IMR-90 (cell line): ENCODE results near the gene CD248. TPM values are rescaled to one million over a fixed set of nuclear protein-coding genes. Genes with fewer than 3 reads are reported as not detected.
"Not testable (repeated sequence)": the region's sequence is repeated elsewhere in the genome, so short reads cannot be mapped to it uniquely, and the experiment has no call there.

Source experiments
- ATAC-seq: fragments of 200-7000 bp; cut with Tn5 transposase; 2 replicates; pipeline ENCODE4 v1.9.1; 2020; ENCODE audit warnings: low read depth, mild to moderate bottlenecking, moderate library complexity
- BruUV-seq: library from RNA; stranded (reverse); fragments of 400-500 nt; replicated peaks from 2 replicates; lab custom pipeline; 2021; lab: Mats Ljungman, UMichigan
- CTCF ChIA-PET: fragments of 300-600 bp; formaldehyde crosslinking; extraction: SDS; loops from one replicate; lab custom pipeline; 2021; ENCODE audit warnings: antibody characterized with exemption; lab: Yijun Ruan, JAX
- POLR2A ChIA-PET: fragments of 300-600 bp; sonication (Branson Sonifier 250); formaldehyde crosslinking; loops from one replicate; lab custom pipeline; 2022; ENCODE audit warnings: antibody characterized with exemption; ENCODE audit not compliant: unreplicated experiment; lab: Charles Lee
- DNase-seq: peaks from one replicate; pipeline ENCODE4 v3.0.0; 2013
- H2AFZ ChIP-seq: replicated peaks from 2 replicates; pipeline ENCODE3; 2013; ENCODE audit warnings: low read length, mild to moderate bottlenecking; ENCODE audit not compliant: poor library complexity
- H2AK5ac ChIP-seq: 2 replicates; pipeline ENCODE4 v1.6.1; 2013; ENCODE audit warnings: low read depth, low read length, inconsistent platforms
- H2AK9ac ChIP-seq: replicated peaks from 2 replicates; pipeline ENCODE3; 2013; ENCODE audit warnings: mild to moderate bottlenecking, low read depth, low read length, moderate library complexity; ENCODE audit not compliant: poor library complexity
- H2BK120ac ChIP-seq: 2 replicates; pipeline ENCODE4 v1.6.1; 2013; ENCODE audit warnings: low read depth, low read length, inconsistent platforms
- H2BK15ac ChIP-seq: 3 replicates; pipeline ENCODE4 v1.6.1; 2013; ENCODE audit warnings: low read depth, low read length, inconsistent platforms
- H2BK20ac ChIP-seq: 2 replicates; pipeline ENCODE4 v1.6.1; 2013; ENCODE audit warnings: low read depth, mild to moderate bottlenecking, inconsistent platforms, low read length, moderate library complexity
- H2BK5ac ChIP-seq: 2 replicates; pipeline ENCODE4 v1.6.1; 2013; ENCODE audit warnings: mild to moderate bottlenecking, low read depth, low read length, inconsistent platforms; ENCODE audit not compliant: poor library complexity, severe bottlenecking
- H3K14ac ChIP-seq: replicated peaks from 2 replicates; pipeline ENCODE4 v1.6.1; 2013; ENCODE audit warnings: low read depth, low read length, inconsistent platforms
- H3K18ac ChIP-seq: 2 replicates; pipeline ENCODE4 v1.6.1; 2013; ENCODE audit warnings: low read depth, low read length, control low read depth
- H3K23ac ChIP-seq: 2 replicates; pipeline ENCODE4 v1.6.1; 2013; ENCODE audit warnings: low read depth, low read length, inconsistent platforms
- H3K27ac ChIP-seq: 2 replicates; pipeline ENCODE4 v1.5.1; 2013; ENCODE audit warnings: mild to moderate bottlenecking, control low read depth, low read length; ENCODE audit not compliant: insufficient read depth
- H3K27me3 ChIP-seq: 2 replicates; pipeline ENCODE4 v1.6.1; 2013; ENCODE audit warnings: low read length; ENCODE audit not compliant: control insufficient read depth, insufficient read depth
- H3K36me3 ChIP-seq: 2 replicates; pipeline ENCODE4 v1.6.1; 2013; ENCODE audit warnings: low read length, mixed read lengths; ENCODE audit not compliant: control insufficient read depth, insufficient read depth
- H3K4ac ChIP-seq: 2 replicates; pipeline ENCODE4 v1.6.1; 2013; ENCODE audit warnings: low read depth, low read length, inconsistent platforms
- H3K4me1 ChIP-seq: 2 replicates; pipeline ENCODE4 v1.6.1; 2013; ENCODE audit warnings: low read length, mixed read lengths; ENCODE audit not compliant: control insufficient read depth, insufficient read depth
- H3K4me2 ChIP-seq: 2 replicates; pipeline ENCODE4 v1.6.1; 2013; ENCODE audit warnings: low read depth, mild to moderate bottlenecking, control low read depth, low read length, moderate library complexity
- H3K4me3 ChIP-seq: 2 replicates; pipeline ENCODE4 v1.5.1; 2013; ENCODE audit warnings: low read depth, mild to moderate bottlenecking, control low read depth, low read length, moderate library complexity; ENCODE audit not compliant: insufficient read depth
- H3K56ac ChIP-seq: 2 replicates; pipeline ENCODE4 v1.6.1; 2013; ENCODE audit warnings: low read length, inconsistent platforms; ENCODE audit not compliant: insufficient read depth; ENCODE audit errors: extremely low read depth
- H3K79me1 ChIP-seq, 2 experiments: 2 replicates each; pipeline ENCODE4 v1.6.1; 2013; ENCODE audit warnings: low read length in 2 of 2, inconsistent platforms in 1 of 2, low read depth in 1 of 2
- H3K9ac ChIP-seq: 2 replicates; pipeline ENCODE4 v1.6.1; 2013; ENCODE audit warnings: low read depth, low read length, control low read depth
- H3K9me1 ChIP-seq: 2 replicates; pipeline ENCODE4 v1.6.1; 2013; ENCODE audit warnings: low read length, inconsistent platforms; ENCODE audit not compliant: insufficient read depth
- H3K9me3 ChIP-seq: 2 replicates; pipeline ENCODE4 v1.6.1; 2013; ENCODE audit warnings: low read length; ENCODE audit not compliant: control insufficient read depth, insufficient read depth
- H4K20me1 ChIP-seq: 2 replicates; pipeline ENCODE4 v1.6.1; 2013; ENCODE audit warnings: low read length, inconsistent platforms; ENCODE audit not compliant: insufficient read depth
- H4K5ac ChIP-seq: 2 replicates; pipeline ENCODE4 v1.6.1; 2013; ENCODE audit warnings: mild to moderate bottlenecking, low read depth, low read length, control low read depth
- H4K8ac ChIP-seq, 2 experiments: 2 replicates each; pipeline ENCODE4 v1.6.1; 2013; ENCODE audit warnings: low read depth in 2 of 2, low read length in 2 of 2, control low read depth in 1 of 2, inconsistent platforms in 1 of 2
- H4K91ac ChIP-seq: 2 replicates; pipeline ENCODE4 v1.6.1; 2013; ENCODE audit warnings: low read depth, low read length, inconsistent platforms; ENCODE audit not compliant: insufficient read depth
- WGBS, 2 experiments: methylation state at CpG; one replicate each; pipeline versions ENCODE4 v1.1.5 to v1.1.7; 2013; ENCODE audit warnings: missing lambda C conversion rate in 2 of 2; ENCODE audit not compliant: insufficient read length in 1 of 2; ENCODE audit errors: extremely low coverage in 2 of 2; 5-methylcytosine and 5-hydroxymethylcytosine counted together
- dilution Hi-C: fragments of 300-500 bp; cut with HindIII; formaldehyde crosslinking; loops from one replicate; pipeline ENCODE4 v1.14.3; 2018; ENCODE audit warnings: low sequenced_read_pairs; ENCODE audit not compliant: unreplicated experiment
- in situ Hi-C: fragments of 300-500 bp; cut with MboI; formaldehyde crosslinking; loops from 3 replicates; pipeline ENCODE4 v1.14.3; 2019; ENCODE audit warnings: low sequenced_read_pairs, inconsistent platforms, mixed read lengths
- intact Hi-C: fragments of 100-400 bp; cut with micrococcal nuclease; formaldehyde crosslinking; loops from 2 replicates; pipeline ENCODE4 v1.10.0; 2022
- polyA plus RNA-seq, 3 experiments: library from polyadenylated mRNA; depleted of rRNA; stranded (reverse); fragments of >200 nt; gene quantifications; 2 replicates each; pipeline ENCODE4 v1.2.3, GENCODE V29; 2012; ENCODE audit warnings: low replicate concordance in 1 of 3
- total RNA-seq: library from RNA; depleted of rRNA; stranded (reverse); fragments of >200 nt; gene quantifications from 2 replicates; pipeline ENCODE4 v1.2.3, GENCODE V29; 2012

CD248 gene
- total and polyA plus RNA-seq, 2 of the 4 experiments (the other 2 are of a cell fraction) = 19.5 to 223 TPM

- BruUV-seq, H4K91ac ChIP-seq, H2BK5ac ChIP-seq, H3K27me3 ChIP-seq, H3K9ac ChIP-seq, H2AFZ ChIP-seq, CTCF ChIA-PET, H3K18ac ChIP-seq, dilution Hi-C loops, H2AK9ac ChIP-seq, H3K4me3 ChIP-seq, H3K9me1 ChIP-seq, H3K56ac ChIP-seq, DNase-seq, H4K5ac ChIP-seq, H4K8ac ChIP-seq, H2BK15ac ChIP-seq, H2BK120ac ChIP-seq, H3K4me2 ChIP-seq, H3K14ac ChIP-seq, H2BK20ac ChIP-seq, POLR2A ChIA-PET, H3K9me3 ChIP-seq, H3K27ac ChIP-seq, intact Hi-C loops, H3K4ac ChIP-seq, H3K4me1 ChIP-seq, in situ Hi-C loops, ATAC-seq, H2AK5ac ChIP-seq, H3K23ac ChIP-seq: not testable (repeated sequence)
- peaks cover 27% of the 10 kb centered on the region for H4K20me1 ChIP-seq
- peaks cover 41% of the 10 kb centered on the region for H3K36me3 ChIP-seq
- peaks cover 6 to 17% of the 10 kb centered on the region in 2 experiments for H3K79me1 ChIP-seq
- 17% methylated on average over 1 of the region's 4 CpGs; no CpG with 5 or more reads in 1 of the 2 experiments for WGBS, 2 experiments
Observed at GRCh38 chr11:66277064-66277463, 39.8 kb downstream of the CD248 start.

DNA sequence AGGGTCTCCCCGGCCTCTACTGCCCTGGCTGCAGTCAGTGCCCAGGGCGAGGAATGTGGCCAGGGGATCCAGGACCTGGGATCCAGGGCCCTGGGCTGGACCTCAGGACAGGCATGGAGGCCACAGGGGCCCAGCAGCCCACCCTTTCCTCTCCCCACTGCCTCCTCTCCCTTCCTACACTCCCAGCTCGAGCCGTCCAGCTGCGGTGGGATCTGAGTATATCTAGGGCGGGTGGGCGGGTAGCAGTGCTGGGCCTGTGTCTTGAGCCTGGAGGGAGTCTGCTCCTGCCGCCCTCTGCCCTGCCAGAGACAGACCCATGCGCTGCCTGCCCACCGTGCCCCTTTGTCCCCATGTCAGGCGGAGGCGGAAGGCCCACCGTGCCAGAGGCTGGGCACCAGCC is 40.2 kb downstream of the CD248 start:
- intact Hi-C loops, DNase-seq, H3K9me1 ChIP-seq, H3K9ac ChIP-seq, POLR2A ChIA-PET, H3K27ac ChIP-seq, H3K4me3 ChIP-seq, H3K9me3 ChIP-seq, H2BK120ac ChIP-seq, H3K4ac ChIP-seq, H4K5ac ChIP-seq, in situ Hi-C loops, H2AK9ac ChIP-seq, CTCF ChIA-PET, dilution Hi-C loops, H4K8ac ChIP-seq, H3K56ac ChIP-seq, H4K91ac ChIP-seq, H2BK15ac ChIP-seq, H2AK5ac ChIP-seq, H3K18ac ChIP-seq, ATAC-seq, H2BK5ac ChIP-seq, H3K27me3 ChIP-seq, H3K23ac ChIP-seq, H2BK20ac ChIP-seq, H3K14ac ChIP-seq, H3K4me2 ChIP-seq, BruUV-seq, H2AFZ ChIP-seq, H3K4me1 ChIP-seq: not testable (repeated sequence)
- Histone ChIP-seq H3K79me1 (peaks cover 10 to 17% of the 10 kb centered on the region in 2 experiments), H3K36me3 (peaks cover 46% of the 10 kb centered on the region), H4K20me1 (peaks cover 27% of the 10 kb centered on the region)
- WGBS, 2 experiments = 96% methylated on average over 4 of the region's 13 CpGs; no CpG with 5 or more reads in 1 of the 2 experiments
